ENCODE measurements around the gene PPP2CA. TPM values are rescaled to one million over a fixed set of nuclear protein-coding genes. Genes with fewer than 3 reads are reported as not detected.

The PPP2CA gene
- total and polyA plus RNA-seq, 9 of the 15 experiments (the other 6 are each of a cell fraction or from before 2014, with no cell fraction given), result 23.0 to 257 (median 109) TPM

DNA sequence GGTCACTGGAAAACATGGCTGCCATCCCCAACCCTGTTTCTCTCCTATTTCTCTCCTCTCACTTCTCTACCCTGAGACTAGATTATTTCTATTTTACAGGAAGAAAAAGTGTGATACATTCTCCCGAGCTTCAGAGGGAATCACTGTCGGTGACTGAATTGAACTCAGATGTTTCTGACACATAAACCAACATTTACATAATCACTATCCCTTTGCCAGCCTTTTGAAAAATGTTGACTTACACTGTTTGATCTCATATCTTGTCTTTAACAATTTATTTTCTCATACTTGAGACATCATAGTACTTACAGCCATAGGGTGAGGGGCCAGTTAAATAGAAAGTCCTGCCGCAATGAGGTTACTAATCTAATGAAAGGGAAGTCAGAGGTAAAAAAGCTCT, 25.1 kb upstream of the PPP2CA start:
- H3K9ac ChIP-seq (ENCODE audit: insufficient read depth in 1 of 2, low read depth in 2 of 2, low read length in 2 of 2), result no peak overlapping the region
- BruUV-seq (replicated peaks), result no TSS peak
- peaks cover 3 to 10% of the 10 kb centered on the region in 2 experiments; a peak in 3 of 5 replicates for H3K4me1 ChIP-seq (replicated peaks in 1 of 2; ENCODE audit: control insufficient read depth in 2 of 2, insufficient read depth in 2 of 2, low read length in 2 of 2)
- DNase-seq (ENCODE audit: extremely low read depth in 1 of 4, low spot score in 3 of 4) (no peak), ATAC-seq (no peak), FAIRE-seq (no peak)
- 72% methylated on average over 3 of the region's 3 CpGs for WGBS (ENCODE audit: insufficient coverage, low coverage, missing lambda C conversion rate)
- in situ Hi-C loops (cut with MboI) (no loop called here), intact Hi-C loops (cut with micrococcal nuclease) (no loop called here)
- no peaks in the 10 kb centered on the region for H4K20me1 ChIP-seq (replicated peaks; ENCODE audit: control insufficient read depth, insufficient read depth, low read length)
- H2AFZ ChIP-seq (ENCODE audit: low read depth, low read length), result no peak overlapping the region
- ChIA-PET CTCF (ENCODE audit: low intra/inter-chr PET ratio) (no interaction called here), POLR2A (interaction anchor here (0.6 kb wide), 1 partner anchor 22 kb away, joined by 3 read pairs; no protein-coding TSS in a partner anchor)
- H3K27me3 ChIP-seq (ENCODE audit: control insufficient read depth in 2 of 2, insufficient read depth in 2 of 2, low read length in 2 of 2), result 0 out of 5 replicates have a peak, but pooled peaks cover 0 to 12% of the 10 kb centered on the region in 2 experiments
- H3K36me3 ChIP-seq (ENCODE audit: control insufficient read depth, insufficient read depth, low read length), result no peaks in the 10 kb centered on the region
- H3K9me1 ChIP-seq (ENCODE audit: control insufficient read depth, insufficient read depth, low read length), result no peaks in the 10 kb centered on the region
- H3K4me2 ChIP-seq (ENCODE audit: insufficient read depth, low read length), result no peak overlapping the region
- no peak overlapping the region for H3K27ac ChIP-seq (ENCODE audit: extremely low read depth, low read depth, low read length)
- TF ChIP-seq, protein P1, sequence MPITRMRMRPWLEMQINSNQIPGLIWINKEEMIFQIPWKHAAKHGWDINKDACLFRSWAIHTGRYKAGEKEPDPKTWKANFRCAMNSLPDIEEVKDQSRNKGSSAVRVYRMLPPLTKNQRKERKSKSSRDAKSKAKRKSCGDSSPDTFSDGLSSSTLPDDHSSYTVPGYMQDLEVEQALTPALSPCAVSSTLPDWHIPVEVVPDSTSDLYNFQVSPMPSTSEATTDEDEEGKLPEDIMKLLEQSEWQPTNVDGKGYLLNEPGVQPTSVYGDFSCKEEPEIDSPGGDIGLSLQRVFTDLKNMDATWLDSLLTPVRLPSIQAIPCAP (CRISPR knock-in tag; IDR thresholded peaks at IDR 0.05; ENCODE audit: borderline replicate concordance), result no peak
- H3K4me3 ChIP-seq, result no peak overlapping the region
- H3K79me2 ChIP-seq (ENCODE audit: control insufficient read depth, insufficient read depth, low read length), result no peaks in the 10 kb centered on the region
- no peaks in the 10 kb centered on the region for H3K9me3 ChIP-seq (replicated peaks; ENCODE audit: control insufficient read depth, insufficient read depth, low read depth, low read length)

All from K562 (cell line).